ENCODE results near the gene CCDC50. TPM values are rescaled to one million over a fixed set of nuclear protein-coding genes. Genes with fewer than 3 reads are reported as not detected.

CCDC50 gene
- total RNA-seq, 4 donors from 2014 or later = 137 to 221 (median 160) TPM

GRCh38 chr3:191357909-191358308 lies 28.7 kb downstream of the CCDC50 start:
- TF ChIP-seq, protein P1, sequence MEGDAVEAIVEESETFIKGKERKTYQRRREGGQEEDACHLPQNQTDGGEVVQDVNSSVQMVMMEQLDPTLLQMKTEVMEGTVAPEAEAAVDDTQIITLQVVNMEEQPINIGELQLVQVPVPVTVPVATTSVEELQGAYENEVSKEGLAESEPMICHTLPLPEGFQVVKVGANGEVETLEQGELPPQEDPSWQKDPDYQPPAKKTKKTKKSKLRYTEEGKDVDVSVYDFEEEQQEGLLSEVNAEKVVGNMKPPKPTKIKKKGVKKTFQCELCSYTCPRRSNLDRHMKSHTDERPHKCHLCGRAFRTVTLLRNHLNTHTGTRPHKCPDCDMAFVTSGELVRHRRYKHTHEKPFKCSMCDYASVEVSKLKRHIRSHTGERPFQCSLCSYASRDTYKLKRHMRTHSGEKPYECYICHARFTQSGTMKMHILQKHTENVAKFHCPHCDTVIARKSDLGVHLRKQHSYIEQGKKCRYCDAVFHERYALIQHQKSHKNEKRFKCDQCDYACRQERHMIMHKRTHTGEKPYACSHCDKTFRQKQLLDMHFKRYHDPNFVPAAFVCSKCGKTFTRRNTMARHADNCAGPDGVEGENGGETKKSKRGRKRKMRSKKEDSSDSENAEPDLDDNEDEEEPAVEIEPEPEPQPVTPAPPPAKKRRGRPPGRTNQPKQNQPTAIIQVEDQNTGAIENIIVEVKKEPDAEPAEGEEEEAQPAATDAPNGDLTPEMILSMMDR (IDR thresholded peaks at IDR 0.05; ENCODE audit: low read depth) = no peak

GRCh38 chr3:191358929-191359328 lies 29.7 kb downstream of the CCDC50 start:
- TF ChIP-seq, protein P1 (IDR thresholded peaks at IDR 0.05; ENCODE audit: low read depth) = no peak

DNA sequence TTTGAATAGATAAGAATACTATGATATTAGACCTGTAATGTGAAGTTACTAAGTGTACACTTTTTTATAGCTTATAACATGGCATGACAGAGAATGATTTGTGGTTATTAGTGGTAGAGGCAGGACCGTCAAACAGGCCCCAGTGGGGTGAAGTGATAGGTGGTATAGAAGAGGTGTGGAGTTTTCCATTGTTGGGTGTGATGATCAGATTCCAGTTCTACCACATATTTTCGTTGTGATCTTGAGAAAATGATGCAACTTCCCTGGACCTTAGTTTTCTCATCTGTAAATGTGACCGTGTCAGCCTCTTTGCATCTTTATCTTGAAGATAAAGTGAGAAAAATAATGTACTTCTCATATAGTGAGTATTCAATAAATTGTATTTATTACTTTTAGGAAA lies 31.4 kb downstream of the CCDC50 start:
- TF ChIP-seq, protein P1 (IDR thresholded peaks at IDR 0.05; ENCODE audit: low read depth) = no peak

DNA sequence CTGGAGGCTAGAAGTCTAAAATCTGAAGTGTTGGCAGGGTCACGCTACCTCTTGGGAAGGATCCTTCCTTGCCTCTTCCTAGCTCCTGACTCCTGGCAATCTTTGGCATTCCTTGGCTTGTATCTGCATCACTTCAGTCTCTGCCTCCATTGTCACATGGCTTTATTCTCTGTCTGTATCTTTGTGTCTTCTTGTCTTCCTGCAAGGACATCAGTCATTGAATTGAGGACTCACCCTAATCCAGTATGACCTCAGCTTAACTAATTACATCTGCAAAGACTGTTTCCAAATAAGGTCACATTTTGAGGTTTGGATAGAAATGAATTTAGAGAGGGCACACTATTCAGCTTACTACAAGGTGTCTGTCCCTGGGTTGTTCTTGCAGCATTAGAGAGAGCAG lies 32.3 kb downstream of the CCDC50 start:
- TF ChIP-seq, protein P1 (IDR thresholded peaks at IDR 0.05; ENCODE audit: low read depth) = no peak

DNA sequence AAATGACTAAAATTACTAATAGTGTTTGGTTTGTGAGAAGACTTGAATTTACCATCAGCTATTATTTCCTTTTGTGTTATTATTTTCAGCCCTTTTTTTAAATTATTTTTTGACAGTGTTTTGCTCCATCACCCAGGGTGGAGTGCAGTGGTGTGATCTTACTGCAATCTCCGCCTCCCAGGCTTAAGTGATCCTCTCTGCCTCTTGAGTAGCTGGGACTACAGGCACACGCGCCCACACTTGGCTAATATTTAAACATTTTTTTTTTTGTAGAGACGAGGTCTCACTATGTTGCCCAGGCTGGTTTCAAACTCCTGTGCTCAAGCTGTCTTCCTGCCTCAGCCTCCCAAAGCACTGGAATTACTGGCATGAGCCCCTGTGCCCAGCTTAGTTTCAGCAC lies 32.8 kb downstream of the CCDC50 start:
- TF ChIP-seq, protein P1 (IDR thresholded peaks at IDR 0.05; ENCODE audit: low read depth) = no peak

- TF ChIP-seq, protein P1 (IDR thresholded peaks at IDR 0.05; ENCODE audit: low read depth) = no peak
These were observed 33.4 kb downstream of the CCDC50 start for GRCh38 chr3:191362524-191363090.

DNA sequence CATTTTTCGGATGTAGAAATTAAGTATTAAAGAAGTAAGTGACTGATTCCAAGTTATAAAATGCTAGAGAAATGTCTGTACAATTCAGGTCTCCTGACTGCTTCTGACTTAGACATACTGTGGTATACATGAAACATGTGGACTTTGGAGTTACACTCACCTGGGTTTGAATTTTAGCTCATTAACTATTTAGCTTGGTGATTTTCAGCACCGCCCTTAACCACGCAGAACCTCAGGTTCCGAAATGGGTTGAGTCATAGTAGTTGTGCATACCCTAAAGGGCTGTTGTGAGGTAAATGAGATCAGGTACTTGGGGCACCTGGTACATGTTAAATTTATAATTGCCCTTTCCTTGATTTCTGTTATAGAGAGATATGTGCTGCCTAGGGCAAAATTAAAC lies 34.0 kb downstream of the CCDC50 start:
- TF ChIP-seq, protein P1 (IDR thresholded peaks at IDR 0.05; ENCODE audit: low read depth) = no peak

All from subcutaneous adipose tissue (tissue), 4 donors.